Hepatocyte (in vitro differentiated cells): ENCODE measurements around the gene CYP1A2. TPM values are rescaled to one million over a fixed set of nuclear protein-coding genes. Genes with fewer than 3 reads are reported as not detected.
"Not testable (repeated sequence)": the region's sequence is repeated elsewhere in the genome, so short reads cannot be mapped to it uniquely, and the experiment has no call there.

Experiments
- DNase-seq: peaks from one replicate; pipeline ENCODE4 v3.0.0-alpha.2; 2016; ENCODE audit warnings: low spot score
- H2AFZ ChIP-seq: fragments of 200-600 bp; sonication (generic); 2 replicates; pipeline ENCODE4 v1.6.0; 2016; ENCODE audit warnings: antibody characterized with exemption, mild to moderate bottlenecking
- H3K27ac ChIP-seq: fragments of 200-600 bp; sonication (generic); 2 replicates; pipeline ENCODE4 v1.5.1; 2016; ENCODE audit warnings: mild to moderate bottlenecking
- H3K27me3 ChIP-seq: fragments of 200-600 bp; sonication (generic); 2 replicates; pipeline ENCODE4 v1.6.1; 2016
- H3K36me3 ChIP-seq: fragments of 200-600 bp; sonication (generic); replicated peaks from 2 replicates; pipeline ENCODE4 v1.5.1; 2016; ENCODE audit warnings: low read depth; ENCODE audit not compliant: insufficient read depth
- H3K4me1 ChIP-seq: fragments of 200-600 bp; sonication (generic); 2 replicates; pipeline ENCODE4 v1.5.1; 2016; ENCODE audit warnings: mild to moderate bottlenecking, moderate library complexity; ENCODE audit not compliant: insufficient read depth
- H3K4me2 ChIP-seq: fragments of 200-600 bp; sonication (generic); 2 replicates; pipeline ENCODE4 v1.6.0; 2016
- H3K4me3 ChIP-seq: fragments of 200-600 bp; sonication (generic); 2 replicates; pipeline ENCODE4 v1.5.1; 2016; ENCODE audit warnings: mild to moderate bottlenecking
- H3K79me2 ChIP-seq: fragments of 200-600 bp; sonication (generic); 2 replicates; pipeline ENCODE4 v1.6.0; 2017; ENCODE audit warnings: mild to moderate bottlenecking
- H3K9me2 ChIP-seq: fragments of 200-600 bp; sonication (generic); replicated peaks from 2 replicates; pipeline ENCODE4 v1.6.0; 2017; ENCODE audit warnings: mild to moderate bottlenecking; ENCODE audit not compliant: insufficient read depth
- H3K9me3 ChIP-seq: fragments of 200-600 bp; sonication (generic); 2 replicates; pipeline ENCODE4 v1.5.1; 2016; ENCODE audit warnings: low read depth, mild to moderate bottlenecking
- H4K20me1 ChIP-seq: fragments of 200-600 bp; sonication (generic); 2 replicates; pipeline ENCODE4 v1.6.0; 2016; ENCODE audit warnings: mild to moderate bottlenecking; ENCODE audit not compliant: insufficient read depth, poor library complexity, severe bottlenecking
- CTCF ChIP-seq: fragments of 200-600 bp; sonication (generic); IDR thresholded peaks from 2 replicates; pipeline ENCODE4 v1.5.1; 2016; ENCODE audit warnings: antibody characterized with exemption, mild to moderate bottlenecking; ENCODE audit not compliant: poor library complexity
- EZH2 ChIP-seq: fragments of 200-600 bp; sonication (generic); IDR thresholded peaks from 2 replicates; pipeline ENCODE4 v1.6.1; 2016; ENCODE audit warnings: antibody characterized with exemption, mild to moderate bottlenecking, borderline replicate concordance
- EZH2phosphoT487 ChIP-seq: fragments of 200-600 bp; sonication (generic); IDR thresholded peaks from one replicate; pipeline ENCODE4 v1.6.1; 2018; ENCODE audit warnings: antibody characterized with exemption, mild to moderate bottlenecking, low read depth, moderate library complexity; ENCODE audit not compliant: unreplicated experiment, severe bottlenecking
- WGBS: methylation state at CpG from one replicate; pipeline ENCODE4 v1.1.6; 2016; ENCODE audit warnings: low lambda C conversion rate; ENCODE audit errors: missing lambda C conversion rate; 5-methylcytosine and 5-hydroxymethylcytosine counted together
- polyA plus RNA-seq: library from polyadenylated mRNA; unstranded; fragments of >200 nt; fragmentation: Nextera tagmentation; extraction: Ambion mirVana; gene quantifications from 2 replicates; pipeline ENCODE4 v1.2.1, GENCODE V29; 2016
- total RNA-seq: library from RNA; depleted of rRNA; stranded (reverse); fragments of >200 nt; gene quantifications from 2 replicates; pipeline ENCODE4 v1.2.3, GENCODE V29; 2014

The CYP1A2 gene
- total and polyA plus RNA-seq, 2 experiments from 2014 or later: 0.17 TPM; not detected in 1

GRCh38 chr15:74785194-74786032 is 36.8 kb downstream of the CYP1A2 start:
- Histone ChIP-seq H3K9me3 (no peaks in the 10 kb centered on the region), H3K4me3 (no peak overlapping the region), H3K79me2 (peaks cover 86% of the 10 kb centered on the region), H3K4me1 (peaks cover 56% of the 10 kb centered on the region), H3K9me2 (no peaks in the 10 kb centered on the region), H4K20me1 (peaks cover 70% of the 10 kb centered on the region), H3K27ac (no peak overlapping the region), H3K27me3 (no peaks in the 10 kb centered on the region), H3K36me3 (no peaks in the 10 kb centered on the region), H2AFZ (no peak overlapping the region), H3K4me2 (no peak overlapping the region)
- TF ChIP-seq CTCF: no peak
- no peak for TF ChIP-seq EZH2phosphoT487
- no peak for TF ChIP-seq EZH2
- WGBS: 93% methylated on average over 13 of the region's 13 CpGs
- DNase-seq: no peak

GRCh38 chr15:74786081-74786480 is 37.4 kb downstream of the CYP1A2 start:
- not testable (repeated sequence) for H3K36me3 ChIP-seq, H3K4me3 ChIP-seq, H3K9me3 ChIP-seq, H3K27me3 ChIP-seq, H2AFZ ChIP-seq, H3K9me2 ChIP-seq, H3K4me2 ChIP-seq, DNase-seq, H3K27ac ChIP-seq
- Histone ChIP-seq H3K4me1 (peaks cover 52% of the 10 kb centered on the region), H3K79me2 (peaks cover 93% of the 10 kb centered on the region), H4K20me1 (peaks cover 74% of the 10 kb centered on the region)
- 95% methylated on average over 12 of the region's 12 CpGs for WGBS

GRCh38 chr15:74786551-74787165 is 38.0 kb downstream of the CYP1A2 start:
- 97% methylated on average over 7 of the region's 7 CpGs for WGBS
- Histone ChIP-seq H3K4me1 (peaks cover 46% of the 10 kb centered on the region), H3K36me3 (no peaks in the 10 kb centered on the region), H3K79me2 (peaks cover 95% of the 10 kb centered on the region), H4K20me1 (peaks cover 79% of the 10 kb centered on the region), H3K27me3 (no peaks in the 10 kb centered on the region), H3K9me3 (no peaks in the 10 kb centered on the region), H2AFZ (no peak overlapping the region), H3K4me3 (no peak overlapping the region), H3K27ac (no peak overlapping the region), H3K4me2 (no peak overlapping the region), H3K9me2 (no peaks in the 10 kb centered on the region)
- TF ChIP-seq EZH2 (no peak), EZH2phosphoT487 (no peak), CTCF (no peak)
- DNase-seq: no peak

GRCh38 chr15:74787251-74788041 is 38.8 kb downstream of the CYP1A2 start:
- Histone ChIP-seq H4K20me1 (peaks cover 87% of the 10 kb centered on the region), H3K4me2 (no peak overlapping the region), H3K9me3 (no peaks in the 10 kb centered on the region), H3K9me2 (no peaks in the 10 kb centered on the region), H3K79me2 (peaks cover 99% of the 10 kb centered on the region), H2AFZ (no peak overlapping the region), H3K27ac (no peak overlapping the region), H3K36me3 (no peaks in the 10 kb centered on the region), H3K4me3 (no peak overlapping the region), H3K27me3 (no peaks in the 10 kb centered on the region), H3K4me1 (peaks cover 45% of the 10 kb centered on the region)
- 57% methylated on average over 13 of the region's 13 CpGs for WGBS
- TF ChIP-seq EZH2: no peak
- TF ChIP-seq CTCF: peak; percentile 52
- no peak for TF ChIP-seq EZH2phosphoT487
- peak; percentile 70 for DNase-seq
